HAP-1 (cell line): ENCODE measurements around the gene TCP11.
A peak's percentile ranks its signal among the peaks of the same experiment; 100 is the strongest.

Experiments
- DNase-seq, 2 experiments: peaks; one replicate each; pipeline ENCODE4 v3.0.0-alpha.2; 2016 to 2020; ENCODE audit warnings: low spot score in 2 of 2
- H3K27me3 ChIP-seq: fragments of 250-450 bp; sonication (Bioruptor Pico); 2 replicates; pipeline ENCODE4 v1.5.1; 2020; ENCODE audit warnings: low read depth, mild to moderate bottlenecking, moderate library complexity
- H3K36me3 ChIP-seq: fragments of 250-450 bp; sonication (Bioruptor Pico); replicated peaks from 2 replicates; pipeline ENCODE4 v1.5.1; 2020; ENCODE audit warnings: mild to moderate bottlenecking
- H3K4me1 ChIP-seq: fragments of 250-450 bp; sonication (Bioruptor Pico); 2 replicates; pipeline ENCODE4 v1.5.1; 2020; ENCODE audit warnings: mild to moderate bottlenecking
- H3K4me3 ChIP-seq: fragments of 250-450 bp; sonication (Bioruptor Pico); 2 replicates; pipeline ENCODE4 v1.5.1; 2020; ENCODE audit warnings: mild to moderate bottlenecking, moderate library complexity
- H3K9me3 ChIP-seq: fragments of 250-450 bp; sonication (Bioruptor Pico); 2 replicates; pipeline ENCODE4 v1.5.1; 2020; ENCODE audit warnings: mild to moderate bottlenecking, moderate library complexity
- in situ Hi-C: fragments of 300-500 bp; cut with MboI; formaldehyde crosslinking; loops from 3 replicates; pipeline ENCODE4 v1.14.3; 2020; ENCODE audit warnings: low sequenced_read_pairs, inconsistent platforms, mixed read lengths

Gene TCP11

DNA sequence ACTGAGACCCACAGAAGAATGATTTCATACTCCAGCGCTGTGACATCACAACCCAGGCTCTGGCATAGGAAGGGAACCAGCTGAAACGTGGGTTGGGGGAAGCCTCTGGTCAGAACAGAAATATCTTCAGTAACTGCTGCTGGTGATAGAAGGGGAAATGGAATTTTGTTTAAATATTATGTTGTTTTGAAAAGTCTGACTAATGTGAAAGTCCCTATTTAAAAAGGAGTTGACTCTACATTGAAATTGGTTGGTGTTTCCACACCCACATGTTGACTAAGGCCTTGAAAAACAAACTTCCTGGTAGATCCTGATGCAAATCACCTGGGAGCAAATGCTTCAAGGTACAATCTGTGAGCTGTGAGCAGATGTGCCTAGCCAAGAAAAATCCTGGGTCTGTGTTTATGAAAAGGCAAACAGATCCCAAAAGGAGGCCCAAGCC, 24.5 kb upstream of the TCP11 start:
- no peak for DNase-seq

DNA sequence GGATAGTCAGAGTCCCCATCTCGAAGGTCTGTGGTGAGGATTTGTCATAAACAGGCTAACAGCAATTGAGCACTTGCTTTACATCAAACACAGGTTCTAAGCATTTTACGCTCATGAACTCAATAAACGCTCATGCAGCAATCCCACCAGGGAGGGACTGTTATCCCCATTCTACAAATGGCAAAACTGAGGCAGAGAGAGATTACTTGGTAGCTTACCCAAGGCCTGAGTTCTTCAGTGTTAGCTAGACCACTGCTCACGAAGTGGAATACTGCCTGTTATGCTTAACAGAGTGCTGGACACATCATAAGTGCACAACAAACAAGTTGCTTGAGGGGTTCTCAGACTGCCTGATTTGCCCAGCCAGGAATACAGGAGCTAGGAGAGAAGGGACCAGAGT, 23.7 kb upstream of the TCP11 start:
- no peak for DNase-seq
- in situ Hi-C loops: no loop called here
- Histone ChIP-seq H3K4me3 (no peak overlapping the region), H3K9me3 (no peaks in the 10 kb centered on the region), H3K27me3 (no peaks in the 10 kb centered on the region), H3K36me3 (no peaks in the 10 kb centered on the region), H3K4me1 (peaks cover 13% of the 10 kb centered on the region)

More for the DNA sequence above, 24.5 kb upstream of the TCP11 start:
- H3K27me3 ChIP-seq: no peaks in the 10 kb centered on the region
- no peaks in the 10 kb centered on the region for H3K36me3 ChIP-seq
- no peaks in the 10 kb centered on the region for H3K9me3 ChIP-seq
- peaks cover 10% of the 10 kb centered on the region for H3K4me1 ChIP-seq
- in situ Hi-C loops: no loop called here
- no peak overlapping the region for H3K4me3 ChIP-seq

DNA sequence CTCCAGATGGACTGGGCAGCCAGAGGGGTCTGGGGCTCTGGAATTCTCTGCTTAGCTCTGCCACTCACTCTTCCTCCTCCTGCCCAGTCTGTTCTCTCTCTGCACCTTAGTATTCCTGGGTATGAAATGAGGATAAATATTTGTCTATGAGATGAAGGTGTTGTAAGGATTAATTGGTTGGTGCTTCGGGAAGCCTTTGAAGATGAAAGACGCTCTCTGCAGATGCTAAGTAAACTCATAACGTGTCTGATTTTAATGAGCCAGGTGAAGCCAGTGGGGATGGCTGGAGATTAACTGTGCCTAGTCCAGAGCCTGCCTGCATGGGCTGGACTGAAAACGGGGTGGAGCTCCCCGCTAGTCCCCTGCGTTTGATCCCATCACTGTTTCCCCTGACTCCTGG, 23.1 kb upstream of the TCP11 start:
- peaks cover 13% of the 10 kb centered on the region for H3K4me1 ChIP-seq
- DNase-seq: no peak
- H3K4me3 ChIP-seq: no peak overlapping the region
- H3K36me3 ChIP-seq: no peaks in the 10 kb centered on the region
- H3K27me3 ChIP-seq: no peaks in the 10 kb centered on the region
- in situ Hi-C loops: no loop called here
- H3K9me3 ChIP-seq: no peaks in the 10 kb centered on the region

DNA sequence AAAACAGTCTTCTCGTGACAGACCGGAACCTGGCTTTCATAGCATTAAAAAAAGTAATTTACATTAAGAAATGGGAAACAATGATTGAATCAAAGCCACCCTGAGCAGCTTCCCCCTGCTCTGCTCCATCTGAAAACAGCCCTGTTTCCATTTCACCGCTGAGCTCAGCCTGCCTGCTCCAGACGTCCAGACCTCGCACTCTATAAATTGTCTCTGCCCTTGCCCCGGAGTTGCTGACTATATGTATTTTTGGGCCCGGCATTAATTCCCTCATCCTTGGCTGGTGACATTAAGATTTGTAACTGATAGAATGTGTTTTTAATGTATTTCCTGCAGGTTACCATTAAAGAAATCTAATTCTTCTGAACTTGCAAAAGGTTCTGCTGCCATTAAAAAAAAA, 22.7 kb upstream of the TCP11 start:
- H3K4me1 ChIP-seq: peaks cover 13% of the 10 kb centered on the region
- H3K27me3 ChIP-seq: no peaks in the 10 kb centered on the region
- no peaks in the 10 kb centered on the region for H3K36me3 ChIP-seq
- no peaks in the 10 kb centered on the region for H3K9me3 ChIP-seq
- in situ Hi-C loops: no loop called here
- DNase-seq: no peak
- no peak overlapping the region for H3K4me3 ChIP-seq

DNA sequence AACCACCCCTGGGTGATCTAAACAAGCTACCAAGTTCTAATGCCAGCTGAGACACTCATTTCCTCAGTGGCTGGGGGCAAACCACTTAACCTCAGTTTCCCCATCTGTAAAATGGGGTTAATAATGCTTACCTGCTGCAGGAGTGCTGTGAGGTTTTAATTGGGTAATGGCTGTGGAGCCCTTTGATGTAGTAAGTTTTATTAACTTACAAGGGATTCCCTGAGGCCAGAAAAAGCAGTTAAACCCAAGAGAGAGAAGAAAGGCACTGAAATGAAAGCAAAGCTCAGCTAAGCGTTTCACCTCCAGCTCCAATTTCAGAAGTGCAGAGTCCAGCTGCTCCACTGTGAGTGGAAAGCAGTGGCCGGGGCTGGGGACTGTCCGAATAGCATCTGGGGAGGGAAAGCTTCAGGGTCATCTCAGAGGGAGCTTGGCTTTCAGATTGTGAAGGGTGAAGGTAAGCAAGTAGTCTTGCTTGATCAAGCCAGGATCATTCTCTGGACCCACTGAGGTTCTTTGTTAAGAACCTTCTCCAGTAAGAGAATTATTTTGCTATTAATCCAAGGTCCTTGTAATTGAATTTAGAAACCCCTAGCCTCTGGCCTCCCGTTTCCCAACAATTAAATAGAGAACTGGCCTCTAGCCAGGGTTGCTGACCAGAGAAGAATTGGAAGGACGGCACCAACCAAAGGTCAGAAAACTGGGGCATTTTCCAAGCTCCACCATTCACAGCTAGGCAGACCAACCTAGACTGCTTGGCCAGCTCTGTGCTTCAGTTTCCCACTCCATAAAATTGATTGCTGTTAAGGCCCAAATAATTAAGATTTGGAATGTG, 20.9 kb upstream of the TCP11 start:
- DNase-seq: no peak
- Histone ChIP-seq H3K9me3 (no peaks in the 10 kb centered on the region), H3K4me1 (peaks cover 13% of the 10 kb centered on the region), H3K27me3 (no peaks in the 10 kb centered on the region), H3K4me3 (no peak overlapping the region), H3K36me3 (no peaks in the 10 kb centered on the region)
- in situ Hi-C loops: no loop called here

DNA sequence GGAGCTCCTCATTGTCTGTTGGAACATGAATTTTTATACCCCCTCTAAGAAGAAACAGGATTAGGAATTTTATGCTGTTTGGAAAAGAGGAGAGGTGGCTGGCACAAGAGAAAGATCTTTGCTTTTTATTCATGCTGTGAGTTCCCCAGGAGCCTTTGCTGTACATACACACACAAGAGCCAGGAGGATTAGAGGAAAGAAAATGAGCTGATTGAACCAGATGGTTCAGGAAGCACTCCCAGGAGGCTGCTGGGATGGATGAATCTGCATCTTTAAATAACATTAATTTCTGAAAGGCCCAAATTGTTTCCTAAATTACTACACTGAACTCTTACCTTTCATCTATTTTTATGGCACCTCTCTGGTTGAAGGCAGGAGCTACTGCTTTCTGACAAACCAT, 20.1 kb upstream of the TCP11 start:
- H3K9me3 ChIP-seq: no peaks in the 10 kb centered on the region; the same call in 1 of the 2 replicates
- DNase-seq: no peak
- peaks cover 11% of the 10 kb centered on the region for H3K4me1 ChIP-seq
- no peak overlapping the region for H3K4me3 ChIP-seq
- in situ Hi-C loops: no loop called here
- H3K36me3 ChIP-seq: no peaks in the 10 kb centered on the region
- H3K27me3 ChIP-seq: no peaks in the 10 kb centered on the region

DNA sequence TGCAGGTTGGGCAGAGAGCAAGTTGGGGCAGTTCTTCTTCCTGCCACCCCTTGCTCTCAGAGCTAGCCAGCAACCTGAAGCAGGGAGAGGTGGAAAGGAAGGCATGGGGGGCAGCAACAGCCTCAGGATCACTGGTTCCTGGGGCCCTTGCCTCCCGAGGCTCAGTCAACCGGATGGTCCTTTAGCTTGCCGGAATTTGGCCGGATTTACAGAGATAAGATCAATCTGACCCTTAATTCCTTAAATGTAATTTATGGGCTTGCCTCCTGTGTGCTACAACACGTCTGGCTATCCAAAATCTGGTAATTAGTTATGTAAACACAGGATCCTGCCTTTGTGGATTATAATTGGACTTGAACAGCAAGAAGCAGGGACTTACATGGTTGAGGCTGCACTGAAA, 19.5 kb upstream of the TCP11 start:
- Histone ChIP-seq H3K4me1 (peaks cover 11% of the 10 kb centered on the region), H3K4me3 (no peak overlapping the region), H3K36me3 (no peaks in the 10 kb centered on the region), H3K9me3 (no peaks in the 10 kb centered on the region; the same call in 1 of the 2 replicates), H3K27me3 (no peaks in the 10 kb centered on the region)
- peak in 1 of 2 experiments; percentile 46 for DNase-seq
- in situ Hi-C loops: no loop called here

DNA sequence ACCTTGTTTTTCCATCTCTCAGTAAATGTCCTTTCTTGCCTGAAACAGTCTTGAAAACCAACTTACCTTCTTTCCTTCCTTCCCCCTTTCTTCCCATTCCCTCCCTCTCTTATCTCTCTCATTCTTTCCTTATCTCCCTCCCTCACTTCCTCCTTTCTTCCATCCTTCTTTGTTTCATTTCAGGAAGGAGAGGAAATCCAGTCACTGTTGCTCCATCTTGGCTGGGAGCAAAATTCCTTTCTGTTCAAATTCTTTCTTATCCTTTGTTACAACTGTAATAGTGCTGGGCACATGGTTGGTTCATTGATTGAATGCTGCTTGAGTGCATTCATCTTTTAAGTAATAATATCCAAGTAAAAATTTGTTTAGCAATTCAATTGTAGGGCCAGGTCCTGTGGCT, 17.4 kb upstream of the TCP11 start:
- no peaks in the 10 kb centered on the region; the same call in 1 of the 2 replicates for H3K9me3 ChIP-seq
- DNase-seq: no peak
- peaks cover 11% of the 10 kb centered on the region for H3K4me1 ChIP-seq
- in situ Hi-C loops: no loop called here
- H3K4me3 ChIP-seq: no peak overlapping the region
- H3K36me3 ChIP-seq: no peaks in the 10 kb centered on the region
- no peaks in the 10 kb centered on the region for H3K27me3 ChIP-seq

DNA sequence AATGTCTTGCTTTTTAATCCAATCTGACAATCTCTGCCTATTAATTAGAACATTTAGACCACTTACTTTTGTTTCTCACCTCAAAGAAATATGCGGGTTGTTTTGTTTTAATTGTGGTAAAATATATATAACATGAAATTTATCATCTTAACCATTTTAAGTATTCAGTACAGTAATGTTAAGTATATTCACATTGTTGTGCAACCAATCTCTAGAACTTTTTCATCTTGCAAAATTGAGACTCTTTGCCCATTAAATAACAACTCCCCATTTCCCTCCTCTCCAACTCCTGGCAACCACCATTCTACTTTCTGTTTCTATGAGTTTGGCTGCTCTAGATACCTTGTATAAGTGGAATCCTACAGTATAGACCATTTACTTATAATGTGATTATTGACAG, 13.8 kb upstream of the TCP11 start:
- Histone ChIP-seq H3K4me3 (no peak overlapping the region), H3K36me3 (no peaks in the 10 kb centered on the region), H3K4me1 (peaks cover 8% of the 10 kb centered on the region), H3K9me3 (no peaks in the 10 kb centered on the region; the same call in 1 of the 2 replicates), H3K27me3 (no peaks in the 10 kb centered on the region)
- DNase-seq: no peak
- in situ Hi-C loops: no loop called here

DNA sequence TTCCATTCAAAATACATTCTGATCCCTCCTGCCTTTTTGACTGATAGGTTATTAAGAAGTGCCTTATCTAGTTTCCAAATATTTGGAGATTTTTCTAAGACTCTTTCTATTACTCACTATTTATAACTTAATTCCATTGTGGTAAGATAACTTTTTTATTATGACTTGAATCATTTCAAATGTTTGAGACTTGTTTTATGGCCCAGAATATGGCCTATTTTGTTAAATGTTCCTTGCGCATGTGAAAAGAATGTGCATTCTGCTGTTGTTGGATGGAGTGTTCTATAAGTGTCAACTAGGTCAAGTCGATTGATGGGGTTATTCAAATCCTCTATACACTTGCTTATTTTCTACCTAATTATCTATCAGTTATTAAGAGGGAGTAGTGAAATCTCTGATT, 13.1 kb upstream of the TCP11 start:
- H3K27me3 ChIP-seq: no peaks in the 10 kb centered on the region
- peaks cover 9% of the 10 kb centered on the region for H3K4me1 ChIP-seq
- H3K9me3 ChIP-seq: no peaks in the 10 kb centered on the region; the same call in 1 of the 2 replicates
- H3K4me3 ChIP-seq: no peak overlapping the region
- in situ Hi-C loops: no loop called here
- no peaks in the 10 kb centered on the region for H3K36me3 ChIP-seq
- DNase-seq: no peak

DNA sequence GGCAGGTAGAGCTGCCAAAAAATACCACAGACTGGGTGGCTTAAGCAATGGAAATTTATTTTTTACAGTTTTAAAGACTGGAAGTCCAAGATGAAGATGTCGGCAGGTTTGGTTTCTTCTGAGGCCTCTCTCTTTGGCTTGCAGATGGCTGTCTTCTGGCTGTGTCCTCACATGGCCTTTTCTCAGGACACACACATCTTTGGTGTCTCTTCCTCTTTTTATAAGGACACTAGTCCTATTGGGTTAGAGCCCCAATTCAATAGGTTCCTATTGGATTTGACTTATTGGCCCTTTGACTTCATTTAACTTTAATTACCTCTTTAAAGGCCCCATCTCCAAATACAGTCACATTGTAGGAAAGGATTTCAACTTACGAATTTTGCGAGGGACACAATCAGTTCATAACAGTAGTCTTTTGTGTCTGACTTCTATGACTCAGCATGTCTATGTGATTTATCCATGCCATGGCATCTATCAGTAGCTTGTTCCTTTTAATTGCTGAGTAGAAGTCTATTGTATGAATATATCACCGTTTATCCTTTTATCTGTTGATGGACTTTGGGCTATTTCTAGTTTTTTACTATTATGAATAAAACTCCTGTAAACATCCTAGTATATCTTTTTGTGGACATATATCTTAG, 11.0 kb upstream of the TCP11 start:
- DNase-seq: no peak
- H3K9me3 ChIP-seq: no peaks in the 10 kb centered on the region; the same call in 1 of the 2 replicates
- in situ Hi-C loops: no loop called here

DNA sequence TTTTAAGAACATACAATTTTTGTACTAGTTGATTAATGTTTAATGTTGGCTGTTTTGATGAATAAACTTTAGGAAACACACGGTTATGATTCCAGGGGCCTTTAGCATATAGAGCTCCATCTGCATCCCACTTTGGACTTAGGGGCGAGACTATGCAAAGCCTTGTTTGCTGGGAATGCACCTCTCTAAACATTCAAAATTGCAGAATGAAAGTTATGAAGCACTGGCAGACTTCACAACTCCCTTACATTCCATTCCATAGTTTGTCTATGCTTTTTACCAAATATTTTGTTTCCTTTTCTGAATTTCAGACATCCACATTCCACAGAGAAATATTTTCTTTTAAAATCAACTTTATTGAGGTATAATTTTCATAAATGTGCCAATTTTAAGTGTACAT, 10.3 kb upstream of the TCP11 start:
- Histone ChIP-seq H3K9me3 (no peaks in the 10 kb centered on the region; the same call in 1 of the 2 replicates), H3K4me1 (peaks cover 37% of the 10 kb centered on the region), H3K27me3 (no peaks in the 10 kb centered on the region), H3K36me3 (no peaks in the 10 kb centered on the region), H3K4me3 (no peak overlapping the region)
- no peak for DNase-seq
- in situ Hi-C loops: no loop called here

More for the DNA sequence above, 11.0 kb upstream of the TCP11 start:
- Histone ChIP-seq H3K4me1 (peaks cover 30% of the 10 kb centered on the region), H3K36me3 (no peaks in the 10 kb centered on the region), H3K4me3 (no peak overlapping the region), H3K27me3 (no peaks in the 10 kb centered on the region)

DNA sequence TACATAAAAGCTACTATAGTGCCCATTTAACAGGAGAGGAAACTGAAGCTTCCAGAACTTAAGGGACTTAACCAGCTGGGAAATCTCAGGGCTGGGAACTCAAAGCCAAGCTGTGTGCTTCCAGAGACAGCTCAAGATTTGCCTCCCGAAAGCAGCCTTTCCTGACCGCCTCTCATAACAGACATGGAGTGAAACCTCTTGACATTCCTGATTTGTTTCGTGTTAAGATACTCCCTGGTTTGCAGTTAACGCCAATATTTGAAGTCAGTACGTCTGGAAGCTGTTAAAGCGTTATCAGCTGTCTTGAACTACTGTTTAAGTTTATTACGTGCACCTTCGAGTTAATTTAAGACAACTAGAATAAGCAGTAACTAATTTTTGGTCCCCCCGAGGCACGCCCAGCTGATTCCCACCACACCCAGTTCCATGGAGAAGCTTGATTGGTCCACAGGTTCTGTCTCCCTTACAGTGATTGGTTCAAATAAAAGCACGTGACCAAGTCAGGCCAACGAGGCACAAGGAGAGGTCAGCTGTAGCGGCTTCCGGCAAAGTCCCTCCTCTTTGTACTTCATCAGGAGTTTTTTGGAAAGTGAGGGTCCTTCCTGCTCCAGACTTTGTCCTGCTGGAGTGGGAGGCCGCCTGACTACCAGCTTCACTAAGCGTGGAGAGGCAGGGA, 8.9 kb upstream of the TCP11 start:
- Histone ChIP-seq H3K36me3 (no peaks in the 10 kb centered on the region), H3K27me3 (no peaks in the 10 kb centered on the region), H3K4me3 (no peak overlapping the region), H3K4me1 (peaks cover 49% of the 10 kb centered on the region), H3K9me3 (no peaks in the 10 kb centered on the region)
- in situ Hi-C loops: no loop called here
- no peak for DNase-seq
